Activated T-helper 1 cell treated with anti-CD3 and anti-CD28 coated beads, Interleukin-2, amount 50 U/mL, for 16 hours (primary cell): ENCODE measurements around the gene DOCK1.

ENCODE experiments used
- DNase-seq, 2 donors: peaks; one replicate each; pipeline ENCODE4 v3.0.0-alpha.2; 2020; ENCODE audit warnings: low read depth in 1 of 2, low spot score in 1 of 2

The DOCK1 gene

DNA sequence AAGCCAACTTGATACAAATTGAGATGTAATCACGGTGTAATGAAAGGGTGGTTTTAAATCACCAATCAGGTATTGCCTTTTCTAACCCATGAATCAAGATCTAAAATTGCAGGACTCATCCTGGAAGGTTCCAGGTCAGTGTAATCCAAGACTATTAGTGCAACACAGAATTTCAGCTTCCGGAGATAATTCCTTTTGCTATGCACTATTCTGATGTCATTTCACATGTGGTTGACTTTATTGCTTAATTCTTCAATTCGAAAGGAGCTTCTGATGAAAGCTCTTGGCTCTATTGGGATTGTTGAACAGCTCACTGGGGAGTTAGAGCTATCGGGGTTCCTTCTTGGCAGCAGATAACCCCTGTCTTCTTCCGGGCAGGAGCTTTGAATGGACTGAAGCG is 438.6 kb downstream of the DOCK1 start:
- DNase-seq, result no peak

DNA sequence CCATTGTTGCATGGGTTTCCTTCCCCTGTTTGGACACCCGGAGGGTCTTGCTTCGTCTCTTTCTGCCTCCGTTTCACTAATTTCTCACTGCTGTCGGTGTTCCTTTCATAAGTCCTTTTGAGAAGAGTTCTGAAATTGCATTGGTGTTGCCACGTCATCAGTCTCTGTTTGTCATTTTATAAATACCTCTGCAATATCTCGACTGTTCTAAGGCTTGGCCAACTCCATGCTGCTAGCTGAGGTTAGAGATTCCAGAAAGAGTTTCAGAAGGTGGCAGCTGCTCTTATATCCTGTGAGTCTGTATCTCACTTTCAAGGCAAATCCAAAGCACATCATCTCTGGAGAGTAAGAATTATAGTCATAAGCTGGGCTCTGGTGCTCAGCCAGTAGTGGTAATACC is 439.1 kb downstream of the DOCK1 start:
- DNase-seq, result no peak

DNA sequence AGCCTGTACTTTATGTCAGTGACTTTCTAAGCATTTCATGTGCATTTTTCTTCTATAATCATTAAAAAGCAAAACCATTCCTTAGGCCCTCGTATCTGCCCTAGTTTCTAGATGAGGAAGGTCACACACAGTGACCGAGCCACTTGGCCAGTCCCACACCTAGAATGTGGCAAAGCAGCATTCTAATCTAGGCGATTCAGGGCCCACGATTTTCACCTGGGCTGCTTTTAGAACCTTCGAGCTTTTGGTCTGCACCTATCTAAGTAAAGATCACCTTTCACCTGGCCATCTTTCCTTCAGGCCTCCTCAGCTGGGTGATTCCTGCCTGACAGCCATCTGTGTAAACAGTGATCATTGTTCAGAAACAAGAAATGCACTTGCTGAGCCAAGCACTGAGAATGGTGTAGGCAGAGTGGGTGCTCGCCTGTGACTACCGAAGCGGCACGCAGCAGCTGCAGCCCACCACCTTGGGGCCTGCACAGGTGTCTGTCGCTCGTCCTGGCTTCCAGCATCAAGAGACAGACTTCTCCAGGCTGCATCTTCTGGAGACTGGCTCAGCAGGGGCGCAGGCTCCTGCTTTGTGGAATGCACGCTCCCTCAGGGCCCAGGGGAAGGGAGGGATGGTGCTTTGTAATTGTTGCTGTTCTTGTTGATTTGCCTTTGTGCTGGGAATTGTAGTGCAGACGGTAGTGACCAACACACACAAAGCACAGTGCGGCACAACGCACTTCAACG is 440.2 kb downstream of the DOCK1 start:
- no peak for DNase-seq

DNA sequence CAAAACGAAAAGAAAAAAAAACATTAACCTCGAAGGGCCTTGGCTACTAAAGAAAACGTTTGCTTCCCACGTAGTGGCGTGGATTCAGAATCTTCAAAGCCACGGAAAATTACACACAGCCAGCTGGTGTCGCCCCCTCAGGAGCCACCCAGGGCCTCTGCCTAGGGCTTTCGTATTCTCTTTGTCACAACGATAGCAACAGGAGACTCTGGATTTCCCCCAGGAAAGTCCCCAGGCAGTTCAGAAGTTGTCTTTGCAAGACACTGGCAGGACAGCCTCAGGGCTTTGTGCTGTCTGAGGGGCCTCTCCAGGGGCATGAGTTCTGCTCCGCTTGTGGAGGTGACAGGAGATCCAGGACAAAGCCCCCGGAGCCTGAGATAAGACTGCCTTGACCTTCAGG is 441.4 kb downstream of the DOCK1 start:
- no peak for DNase-seq

DNA sequence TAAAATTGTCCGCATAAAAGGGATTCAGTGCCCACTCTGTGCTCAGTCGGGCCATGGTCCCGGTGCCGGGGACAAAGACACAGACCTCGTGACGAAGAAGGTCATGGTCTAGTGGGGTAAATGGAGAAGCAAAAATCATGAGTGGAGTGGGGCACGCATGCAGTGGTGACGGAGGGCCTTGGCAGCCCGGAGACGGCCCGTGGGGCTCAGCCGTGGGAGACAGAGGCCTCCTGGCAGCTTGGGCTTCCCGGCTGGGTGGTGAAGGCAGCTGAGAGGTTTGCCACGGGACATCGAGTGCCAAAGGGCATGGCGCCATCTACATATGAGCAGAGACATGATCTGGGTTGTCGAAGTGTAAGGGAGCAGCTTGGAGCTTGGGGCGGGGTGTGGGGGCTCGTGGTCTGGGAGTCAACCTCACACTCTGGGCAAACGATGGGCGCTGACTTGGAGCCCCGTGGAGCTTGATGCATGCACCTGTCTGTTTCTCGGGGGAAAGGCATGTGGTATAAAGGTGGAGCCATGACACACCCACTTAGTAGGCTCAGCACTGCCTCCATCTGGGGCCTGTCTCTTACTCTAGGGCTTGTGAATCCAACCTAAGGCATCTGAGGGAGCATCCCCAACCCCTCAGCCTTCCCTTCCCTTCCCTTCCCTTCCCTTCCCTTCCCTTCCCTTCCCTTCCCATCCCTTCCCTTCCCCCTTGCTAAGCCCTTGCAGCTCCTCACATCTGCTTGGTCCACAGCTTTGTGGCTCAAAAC is 442.2 kb downstream of the DOCK1 start:
- no peak for DNase-seq

DNA sequence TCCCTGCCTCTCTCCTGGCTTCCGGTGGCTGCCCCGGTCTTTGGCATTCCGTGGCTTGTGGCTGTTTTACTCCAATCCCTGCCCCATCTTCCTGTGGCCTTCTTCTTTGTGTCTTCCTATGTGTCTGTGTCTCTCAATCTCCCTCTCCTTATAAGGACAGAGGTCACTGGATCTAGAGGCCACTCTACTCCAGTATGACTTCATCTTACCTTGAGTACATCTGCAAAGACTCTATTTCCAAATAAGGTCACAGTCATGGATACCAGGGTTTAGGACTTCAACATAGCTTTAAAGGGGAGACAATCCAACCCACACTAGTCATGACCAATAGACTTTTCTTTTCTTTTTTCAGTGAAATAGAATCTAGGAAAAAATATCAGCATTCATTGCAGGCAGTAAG is 444.5 kb downstream of the DOCK1 start:
- DNase-seq, result no peak

DNA sequence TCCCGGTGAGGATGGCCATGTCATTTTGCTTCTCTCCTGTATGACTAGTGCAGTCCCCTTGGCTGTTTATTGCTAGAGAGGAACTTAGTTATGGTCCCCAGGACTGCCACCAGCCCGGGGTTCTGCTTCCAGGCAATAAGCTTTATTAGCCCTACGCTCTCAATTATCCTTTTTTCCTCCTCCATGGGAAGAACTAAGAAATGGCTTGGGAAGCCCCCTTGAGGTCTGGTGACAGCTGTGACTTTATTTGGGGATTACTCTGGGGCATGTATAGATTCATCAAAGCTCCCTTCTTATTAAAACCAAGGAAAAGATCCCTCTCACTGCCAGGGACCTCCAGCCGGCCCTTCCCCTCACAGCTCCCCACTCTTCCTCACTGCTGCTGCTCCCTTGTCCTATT is 446.3 kb downstream of the DOCK1 start:
- DNase-seq, result no peak

DNA sequence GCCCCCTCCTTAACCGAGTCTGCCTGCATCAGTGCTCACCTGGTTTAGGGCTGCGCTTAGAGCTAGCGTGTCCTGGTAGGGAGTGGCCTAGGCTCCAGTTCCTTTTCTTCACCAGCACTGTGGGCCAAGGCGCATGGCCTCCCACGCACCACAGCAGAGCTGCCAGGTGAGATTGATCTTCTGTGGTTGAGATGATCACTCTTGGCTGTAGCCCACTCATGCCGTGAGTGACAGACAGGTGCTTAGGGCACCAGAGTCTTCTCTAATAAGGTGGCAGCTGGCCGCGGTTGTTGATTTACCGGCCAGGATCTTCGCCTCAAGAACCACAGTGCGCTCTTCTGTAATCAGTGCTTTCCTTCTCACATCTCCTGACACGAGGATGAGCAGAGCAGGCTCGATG is 448.3 kb downstream of the DOCK1 start:
- no peak for DNase-seq

DNA sequence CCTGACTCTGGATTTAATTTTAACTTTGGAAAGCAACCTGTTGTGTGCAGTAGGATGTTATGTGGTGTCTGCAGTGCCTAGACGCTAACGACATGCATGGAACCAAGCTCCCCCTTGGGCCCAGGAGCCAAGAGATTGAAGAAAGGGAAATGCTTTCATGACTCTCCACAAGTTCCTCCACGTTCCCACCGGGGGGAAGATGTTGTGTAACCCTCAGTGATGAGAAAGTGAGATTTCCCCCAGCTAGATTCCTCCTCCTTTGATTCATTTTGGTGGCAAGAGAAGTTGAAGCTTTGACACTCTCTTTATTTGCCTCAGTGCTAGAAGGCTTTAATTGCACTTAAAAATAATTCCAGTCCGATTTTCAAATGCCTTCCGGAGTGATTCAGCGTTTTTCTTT is 449.0 kb downstream of the DOCK1 start:
- no peak for DNase-seq

DNA sequence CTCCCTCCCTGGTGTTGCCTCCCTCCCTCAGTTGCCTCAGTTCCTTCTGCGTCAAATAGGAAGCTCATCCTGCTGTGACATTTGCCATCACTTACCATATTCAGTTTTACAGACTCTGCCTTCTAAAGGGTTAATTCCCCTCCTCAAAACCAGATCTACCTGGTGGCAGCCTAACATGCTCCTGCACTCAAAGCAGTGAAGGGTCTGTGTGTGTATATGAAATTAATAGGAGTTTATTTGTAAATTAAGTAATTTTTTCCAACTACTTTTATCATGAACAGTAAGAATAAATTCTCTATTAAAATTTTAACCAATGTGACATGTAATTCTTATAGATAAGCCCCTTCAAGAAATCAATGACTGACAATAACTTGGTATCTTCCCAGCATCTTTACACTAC is 449.8 kb downstream of the DOCK1 start:
- no peak for DNase-seq

DNA sequence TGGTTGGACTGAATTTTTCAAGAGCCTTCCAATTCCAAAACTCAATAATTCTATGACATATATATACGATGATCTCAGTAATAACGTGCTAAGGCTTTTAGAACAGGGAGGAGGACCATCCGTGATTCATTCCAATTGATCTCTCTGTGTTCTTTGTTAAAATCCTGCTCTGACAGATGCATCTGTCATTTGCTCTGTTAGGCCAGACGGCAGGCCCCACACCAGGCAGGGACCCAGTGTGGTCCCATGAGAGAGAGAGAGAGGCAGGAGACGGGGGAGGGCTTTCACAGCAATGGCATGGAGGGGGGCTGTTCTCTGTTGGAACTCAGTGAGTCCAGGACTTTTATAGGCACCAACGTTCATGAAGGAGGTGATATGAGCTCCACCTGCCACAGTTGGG is 451.1 kb downstream of the DOCK1 start:
- no peak for DNase-seq

DNA sequence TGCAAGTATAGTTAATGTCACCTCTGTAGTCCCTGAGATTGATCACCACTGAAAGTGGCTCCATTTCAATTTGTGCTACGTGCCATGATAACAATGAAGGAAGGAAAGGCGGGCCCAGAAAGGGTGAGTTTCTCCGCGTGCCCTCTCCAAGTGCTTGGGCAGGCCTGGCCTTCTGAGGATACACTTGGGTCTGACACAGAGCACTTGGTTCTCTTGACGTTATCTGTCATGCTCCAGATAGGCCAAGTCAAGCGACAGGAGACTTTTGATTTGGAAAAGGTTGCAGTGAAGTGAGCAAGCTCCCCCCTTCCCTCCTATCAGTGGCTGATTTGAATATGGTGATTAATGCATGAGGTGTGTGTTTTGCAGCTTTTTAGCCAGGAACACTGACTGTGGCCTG is 452.0 kb downstream of the DOCK1 start:
- no peak for DNase-seq

DNA sequence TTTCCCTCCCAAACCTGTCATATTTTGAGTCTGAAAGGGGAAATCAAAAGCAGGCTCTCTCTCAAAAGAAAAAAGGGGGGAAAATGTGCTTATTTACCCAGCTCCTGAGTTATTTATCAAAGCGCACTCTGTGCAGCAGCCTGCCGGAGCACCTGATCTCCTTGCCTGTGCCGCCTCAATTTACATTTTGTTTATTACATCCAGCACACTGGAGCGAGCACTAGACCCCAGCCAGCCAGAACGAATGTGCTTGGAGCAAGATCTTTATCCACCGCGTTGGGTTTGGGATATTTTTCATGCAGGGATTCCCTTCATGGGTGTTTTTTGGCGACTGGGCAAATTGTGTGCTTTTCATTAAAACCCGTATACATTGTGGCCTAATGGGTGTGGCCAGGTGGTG is 453.1 kb downstream of the DOCK1 start:
- DNase-seq, result no peak

DNA sequence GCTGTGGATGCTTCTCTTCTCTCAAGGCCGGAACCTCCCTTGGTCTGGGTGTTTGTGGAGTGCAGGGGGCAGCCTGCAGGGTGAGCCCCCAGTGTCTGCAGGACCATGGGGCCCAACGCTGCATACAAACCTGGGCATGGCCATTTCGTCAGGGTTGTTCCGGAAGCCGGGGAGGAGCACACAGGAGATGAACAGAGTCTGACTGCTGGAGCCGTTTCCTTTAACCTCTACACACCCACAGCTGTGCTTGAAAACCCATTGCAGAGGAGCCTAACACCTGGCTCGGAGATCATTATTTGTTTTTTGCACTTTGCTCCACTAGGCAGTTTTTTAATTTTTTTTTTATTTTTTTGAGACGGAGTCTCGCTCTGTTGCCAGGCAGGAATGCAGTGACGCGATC is 458.8 kb downstream of the DOCK1 start:
- no peak for DNase-seq

DNA sequence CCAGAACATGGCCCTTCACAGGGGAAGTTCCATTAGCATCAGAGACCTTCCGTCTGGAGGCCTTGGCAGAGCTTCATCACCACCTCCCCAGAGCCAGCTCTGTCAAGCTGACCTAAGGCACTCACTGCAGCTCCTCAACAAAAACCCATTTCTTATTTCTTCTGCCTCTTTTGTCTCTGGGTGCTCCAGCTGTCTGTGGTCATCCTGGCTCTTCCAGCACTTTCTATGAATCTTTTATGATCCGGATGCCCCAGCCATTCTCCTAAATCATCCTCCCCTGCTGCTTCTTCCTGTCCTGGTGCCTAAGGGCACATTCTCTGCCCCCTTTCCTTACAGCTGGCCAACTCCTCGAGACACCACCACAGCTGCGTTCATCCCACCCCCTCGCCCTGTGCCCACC is 462.9 kb downstream of the DOCK1 start:
- no peak for DNase-seq

DNA sequence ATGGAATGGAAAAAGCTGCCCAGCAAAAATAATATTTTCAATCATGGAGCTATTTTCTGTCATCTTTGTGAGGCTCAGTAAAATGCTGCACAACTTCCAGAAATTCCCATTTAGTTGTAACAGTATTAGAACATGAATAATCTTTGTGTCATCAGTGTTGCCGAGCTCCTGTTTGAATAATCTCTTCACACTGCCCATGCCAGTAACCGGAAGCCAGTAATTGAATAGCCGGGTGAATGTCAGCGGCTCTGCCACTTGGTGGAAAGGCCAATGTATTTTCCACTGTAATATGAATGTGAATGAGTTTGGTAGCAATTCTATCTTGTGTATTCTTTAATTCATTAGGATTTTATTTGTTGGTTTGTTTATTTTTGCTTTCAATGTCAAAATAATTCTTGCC is 463.7 kb downstream of the DOCK1 start:
- DNase-seq, result no peak

DNA sequence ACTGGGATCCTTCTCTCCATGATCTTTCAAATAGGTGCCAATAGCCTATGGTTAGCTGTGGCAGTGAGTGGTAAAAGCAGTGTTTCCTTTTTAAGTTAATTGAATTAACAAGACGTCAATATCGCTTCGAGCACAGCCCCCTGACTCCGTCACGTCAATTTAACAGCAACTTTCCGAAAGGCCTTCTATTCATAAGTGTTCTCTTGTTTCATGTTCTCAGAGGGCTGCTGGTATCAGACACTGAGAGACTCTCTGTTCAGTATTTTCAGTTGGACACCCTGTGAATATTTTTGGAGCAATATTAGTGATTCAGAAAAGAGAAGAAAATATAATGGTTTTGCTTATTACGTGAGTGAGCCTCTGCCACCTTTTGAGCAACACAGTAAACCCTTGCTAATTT is 465.4 kb downstream of the DOCK1 start:
- no peak for DNase-seq

DNA sequence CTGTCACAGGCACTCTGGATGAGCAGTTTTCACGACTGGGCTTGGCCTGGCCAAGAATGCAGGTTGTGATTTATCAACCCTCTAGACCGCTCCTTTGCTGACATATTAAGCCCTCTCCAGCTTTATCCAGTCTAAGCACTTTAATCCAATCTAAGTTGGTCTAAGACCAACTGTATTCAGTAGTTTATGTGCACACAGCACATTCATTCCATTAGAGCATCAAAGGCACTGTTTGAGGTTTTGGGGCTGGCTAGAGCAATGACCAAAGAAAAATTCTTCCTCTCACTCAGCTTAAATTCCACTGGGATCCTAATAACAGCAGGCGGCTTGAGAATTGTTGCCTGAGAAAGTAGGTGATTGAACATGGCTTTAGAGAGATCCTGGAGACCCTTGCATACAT is 467.1 kb downstream of the DOCK1 start:
- DNase-seq, result no peak

DNA sequence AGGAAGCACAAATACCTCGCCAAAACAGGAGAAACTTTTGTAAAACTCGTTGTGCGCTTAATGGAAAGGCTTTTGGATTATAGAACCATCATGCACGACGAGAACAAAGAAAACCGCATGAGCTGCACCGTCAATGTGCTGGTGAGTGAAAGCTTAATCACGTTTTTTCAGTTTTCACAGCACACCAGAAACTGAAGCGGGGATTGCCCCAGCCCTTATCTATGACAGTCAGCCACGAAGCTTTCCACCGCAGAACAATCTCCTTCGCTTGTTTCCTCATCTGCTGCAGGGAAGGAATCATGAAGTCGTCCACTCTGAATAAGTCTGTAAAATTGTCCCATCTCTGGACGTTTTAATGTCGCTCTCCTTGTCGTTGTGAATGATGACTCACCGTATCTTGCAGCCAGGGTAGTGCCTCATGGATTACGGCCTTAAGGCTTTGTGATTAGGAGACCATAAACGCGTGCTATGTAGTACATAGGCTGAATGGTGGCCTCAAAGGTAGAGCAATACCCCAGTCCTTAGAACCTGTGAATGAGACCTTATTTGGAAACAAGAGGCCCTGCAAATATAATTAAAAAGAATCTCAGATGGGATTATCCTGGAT is 468.9 kb downstream of the DOCK1 start:
- DNase-seq, result no peak

DNA sequence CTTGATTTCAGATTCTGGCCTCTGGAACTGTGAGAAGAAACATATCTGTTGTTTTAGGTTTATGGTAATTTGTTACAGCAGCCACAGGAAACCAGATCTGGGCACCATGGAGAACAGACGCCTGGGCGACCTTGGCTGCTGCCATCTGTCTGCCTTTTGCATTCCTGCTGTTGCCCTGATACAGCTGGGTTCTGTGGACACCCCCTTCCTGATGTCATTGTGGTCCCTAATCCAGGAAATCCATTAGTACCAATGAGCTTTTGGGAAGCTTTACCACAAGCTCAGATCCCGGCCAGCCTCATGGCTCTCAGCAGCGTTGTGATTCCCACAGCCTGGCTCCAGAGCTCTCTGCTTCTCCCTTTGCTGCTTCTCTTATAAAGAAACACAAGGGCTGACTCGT is 469.7 kb downstream of the DOCK1 start:
- DNase-seq, result no peak

DNA sequence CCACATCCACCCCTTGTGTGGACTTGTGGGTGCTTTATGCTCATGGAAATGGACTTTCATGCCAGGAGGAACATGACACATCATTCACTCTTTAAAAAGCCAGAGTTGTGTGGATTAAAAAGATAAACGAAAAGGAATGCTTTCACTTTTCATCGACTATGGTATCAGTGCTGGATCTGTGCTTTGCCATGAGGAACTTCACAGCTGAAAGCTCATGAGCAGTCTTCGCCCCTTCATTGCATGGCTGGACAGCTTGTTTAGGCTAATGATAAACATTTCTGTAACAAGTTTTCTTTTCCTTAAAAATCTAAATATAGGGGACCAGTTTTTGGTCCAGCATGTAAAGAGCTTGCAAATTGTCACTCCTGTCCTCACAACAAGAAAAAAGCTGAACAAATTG is 470.2 kb downstream of the DOCK1 start:
- DNase-seq, result no peak

DNA sequence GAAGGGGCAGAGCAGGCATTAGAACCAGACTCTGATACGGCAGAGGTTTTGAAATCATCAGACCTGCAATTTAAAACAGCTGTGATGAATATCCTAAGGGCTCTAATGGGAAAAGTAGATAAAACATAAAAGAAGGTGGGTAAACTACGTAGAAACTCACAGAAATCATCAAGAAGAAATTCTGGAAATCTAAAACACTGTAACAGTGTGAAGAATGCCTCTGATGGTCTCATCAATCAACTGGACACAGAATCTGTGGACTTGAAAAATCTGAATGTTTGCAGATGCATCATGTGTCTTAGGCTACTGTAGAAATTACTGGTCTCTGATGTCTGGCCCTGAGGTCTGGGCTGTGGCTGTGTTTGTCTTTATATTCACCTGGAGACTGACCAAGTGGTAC is 470.8 kb downstream of the DOCK1 start:
- DNase-seq, result no peak

DNA sequence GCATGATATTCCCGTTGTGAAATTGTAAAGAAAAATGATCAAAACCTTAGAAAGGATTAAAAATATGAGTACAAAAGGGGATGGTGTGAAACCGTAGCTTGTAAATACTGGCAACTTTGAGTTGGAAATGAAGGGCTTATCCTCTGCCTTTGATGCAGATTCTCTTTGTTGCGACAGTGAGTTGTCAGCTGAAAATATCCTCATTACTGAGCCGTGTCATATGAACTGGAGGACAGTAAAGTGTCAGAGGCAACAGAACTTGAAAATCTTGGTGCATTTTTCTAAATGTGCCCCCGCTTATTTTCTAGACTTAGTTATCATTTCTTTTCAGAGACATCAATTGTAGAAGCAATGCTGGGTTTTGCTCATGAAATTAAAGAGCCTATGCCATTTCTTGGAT is 473.4 kb downstream of the DOCK1 start:
- no peak for DNase-seq
